GM23248 (cell line): ENCODE results near the gene MYLK2.

Experiments
- EZH2 ChIP-seq: fragments of 200-600 bp; sonication (generic); IDR thresholded peaks from 2 replicates; pipeline ENCODE4 v1.6.1; 2018; ENCODE audit warnings: antibody characterized with exemption, mild to moderate bottlenecking; ENCODE audit not compliant: insufficient read depth, poor library complexity, severe bottlenecking
- EZH2phosphoT487 ChIP-seq: fragments of 200-600 bp; sonication (generic); IDR thresholded peaks from 2 replicates; pipeline ENCODE4 v1.6.1; 2018; ENCODE audit warnings: antibody characterized with exemption, moderate library complexity, mild to moderate bottlenecking, low read depth; ENCODE audit not compliant: insufficient read depth

- TF ChIP-seq EZH2 (no peak), EZH2phosphoT487 (no peak)
Observed at GRCh38 chr20:31843288-31843687, 24.1 kb downstream of the MYLK2 start.
